GM12878 (cell line): Measurements from ENCODE around the gene CCDC134. TPM values are rescaled to one million over a fixed set of nuclear protein-coding genes. Genes with fewer than 3 reads are reported as not detected.

Experiments
- ATF7 ChIP-seq: fragments of 450-650 bp; IDR thresholded peaks from 2 replicates; pipeline ENCODE4 v1.6.1; 2016; ENCODE audit warnings: low read depth, mild to moderate bottlenecking
- CHD4 ChIP-seq: fragments of 200-600 bp; sonication (generic); IDR thresholded peaks from 2 replicates; pipeline ENCODE4 v1.6.1; 2016; ENCODE audit warnings: mild to moderate bottlenecking
- NR2C2 ChIP-seq: IDR thresholded peaks from 2 replicates; pipeline ENCODE4 v1.6.1; 2011; ENCODE audit warnings: borderline replicate concordance, low read depth; ENCODE audit not compliant: control insufficient read depth, insufficient read length
- NR2F1 ChIP-seq: fragments of 450-650 bp; conservative IDR thresholded peaks from 2 replicates; pipeline ENCODE4 v1.6.1; 2017; ENCODE audit warnings: mild to moderate bottlenecking
- POLR2A ChIP-seq: IDR thresholded peaks from 2 replicates; pipeline ENCODE4 v1.6.1; 2011; ENCODE audit warnings: low read depth, mild to moderate bottlenecking, low read length
- RAD51 ChIP-seq: fragments of 450-650 bp; IDR thresholded peaks from 2 replicates; pipeline ENCODE4 v1.6.1; 2016; ENCODE audit warnings: moderate library complexity, mild to moderate bottlenecking, inconsistent platforms
- RCOR1 ChIP-seq: conservative IDR thresholded peaks from 2 replicates; pipeline ENCODE4 v1.6.1; 2012; ENCODE audit warnings: low read depth, low read length, improper control_type of control experiment
- RFX5 ChIP-seq: IDR thresholded peaks from 2 replicates; pipeline ENCODE4 v1.6.1; 2011; ENCODE audit warnings: low read depth, low read length, improper control_type of control experiment
- SMAD1 ChIP-seq: fragments of 450-650 bp; IDR thresholded peaks from 2 replicates; pipeline ENCODE4 v1.6.1; 2018; ENCODE audit warnings: mild to moderate bottlenecking, low read depth; ENCODE audit not compliant: partially characterized antibody
- SREBF1 ChIP-seq: IDR thresholded peaks from 2 replicates; pipeline ENCODE4 v1.6.1; 2012; ENCODE audit warnings: mild to moderate bottlenecking, low read length
- ZNF274 ChIP-seq: IDR thresholded peaks from one replicate; pipeline ENCODE4 v1.8.0; 2011; ENCODE audit not compliant: insufficient read length, insufficient read depth
- polyA plus RNA-seq, 11 experiments: library from polyadenylated mRNA; depleted of rRNA in 4 of 11; unstranded in 6 of 11; stranded (reverse) in 5 of 11; fragments of >200 nt; fragmentation: Nextera tagmentation in 4 of 11; fragmentation: Illumina TruSeq in 1 of 11; extraction: Ambion mirVana in 4 of 11; extraction: Trizol in 1 of 11; gene quantifications; 1 replicate in 1 of 11; 2 replicates in 10 of 11; pipeline versions ENCODE4 v1.2.1 to v1.2.3, GENCODE V29; 2011 to 2016; ENCODE audit warnings: inconsistent platforms in 2 of 11, missing spikeins in 2 of 11, low read depth in 1 of 11
- total RNA-seq, 4 experiments: library from RNA; depleted of rRNA in 3 of 4; stranded (reverse); fragments of >200 nt in 3 of 4; fragmentation: Illumina TruSeq in 1 of 4; extraction: Trizol in 1 of 4; gene quantifications; 2 replicates each; pipeline versions ENCODE4 v1.2.1 to v1.2.3, GENCODE V29; 2013 to 2021
- TF ChIP-seq, protein P1 (sequence below): fragments of 450-650 bp; formaldehyde crosslinking; IDR thresholded peaks from 2 replicates; pipeline ENCODE4 v1.4.0; 2022; ENCODE audit warnings: mild to moderate bottlenecking, moderate library complexity
- TF ChIP-seq, protein P2 (sequence below): IDR thresholded peaks from 2 replicates; pipeline ENCODE4 v1.6.1; 2011; ENCODE audit warnings: low read depth, low read length, improper control_type of control experiment, borderline replicate concordance
- TF ChIP-seq, protein P3 (sequence below): fragments of 450-650 bp; IDR thresholded peaks from 2 replicates; pipeline ENCODE4 v1.6.1; 2017; ENCODE audit warnings: antibody characterized with exemption, mild to moderate bottlenecking, moderate library complexity
- TF ChIP-seq, protein P4 (sequence below): fragments of 450-650 bp; IDR thresholded peaks from 2 replicates; pipeline ENCODE4 v1.6.1; 2016; ENCODE audit warnings: mild to moderate bottlenecking
- TF ChIP-seq, protein P5 (sequence below): fragments of 450-650 bp; IDR thresholded peaks from 2 replicates; pipeline ENCODE4 v1.6.1; 2018; ENCODE audit warnings: mild to moderate bottlenecking, low read depth, moderate library complexity; ENCODE audit not compliant: partially characterized antibody
- TF ChIP-seq, protein P6 (sequence below): IDR thresholded peaks from 2 replicates; pipeline ENCODE4 v1.6.1; 2012; ENCODE audit warnings: low read length, inconsistent platforms

Gene CCDC134
- total and polyA plus RNA-seq, 10 of the 15 experiments (the other 5 are each of a cell fraction or from before 2014, with no cell fraction given) = 0.35 to 19.3 (median 11.8) TPM

DNA sequence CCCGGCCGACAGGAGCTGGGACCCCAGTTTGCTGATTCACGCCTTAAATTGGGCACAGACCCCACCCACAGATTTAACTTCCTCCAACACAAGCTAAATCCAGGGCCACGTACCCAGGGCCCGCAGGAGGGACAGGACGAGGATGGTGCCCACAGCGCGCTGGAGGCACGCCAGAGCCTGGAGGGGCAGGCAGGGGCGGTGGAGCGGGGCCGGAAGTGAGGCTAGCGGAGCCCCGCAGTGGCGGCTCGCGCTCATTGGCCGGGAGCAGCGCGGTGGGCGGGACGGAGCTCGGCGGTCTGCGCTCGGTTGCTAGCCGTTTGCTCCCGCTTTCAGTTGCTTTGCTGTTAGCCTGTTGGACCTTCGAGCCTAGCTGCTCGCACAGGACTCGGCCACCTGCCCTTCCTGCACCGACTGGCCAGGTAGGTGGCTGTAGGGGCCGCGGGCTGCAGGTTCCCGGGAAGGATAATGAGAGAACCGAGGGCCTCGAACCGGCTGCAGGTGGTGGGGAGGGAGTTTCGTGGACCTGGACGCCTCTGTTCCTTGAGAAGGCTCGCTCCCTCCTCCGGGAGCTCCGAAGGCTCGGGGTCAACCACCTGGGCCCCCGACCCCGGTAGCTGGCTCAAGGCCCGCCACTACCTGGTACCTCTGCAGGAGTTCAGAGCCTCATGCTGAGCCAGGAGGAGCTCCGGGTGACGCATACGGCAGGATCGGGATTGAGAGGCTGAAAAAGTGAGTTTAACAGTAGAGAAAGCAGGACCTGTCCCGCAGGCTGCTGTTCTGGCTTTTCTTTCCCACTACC is at the start of gene CCDC134 (continued):
- TF ChIP-seq, protein P1, sequence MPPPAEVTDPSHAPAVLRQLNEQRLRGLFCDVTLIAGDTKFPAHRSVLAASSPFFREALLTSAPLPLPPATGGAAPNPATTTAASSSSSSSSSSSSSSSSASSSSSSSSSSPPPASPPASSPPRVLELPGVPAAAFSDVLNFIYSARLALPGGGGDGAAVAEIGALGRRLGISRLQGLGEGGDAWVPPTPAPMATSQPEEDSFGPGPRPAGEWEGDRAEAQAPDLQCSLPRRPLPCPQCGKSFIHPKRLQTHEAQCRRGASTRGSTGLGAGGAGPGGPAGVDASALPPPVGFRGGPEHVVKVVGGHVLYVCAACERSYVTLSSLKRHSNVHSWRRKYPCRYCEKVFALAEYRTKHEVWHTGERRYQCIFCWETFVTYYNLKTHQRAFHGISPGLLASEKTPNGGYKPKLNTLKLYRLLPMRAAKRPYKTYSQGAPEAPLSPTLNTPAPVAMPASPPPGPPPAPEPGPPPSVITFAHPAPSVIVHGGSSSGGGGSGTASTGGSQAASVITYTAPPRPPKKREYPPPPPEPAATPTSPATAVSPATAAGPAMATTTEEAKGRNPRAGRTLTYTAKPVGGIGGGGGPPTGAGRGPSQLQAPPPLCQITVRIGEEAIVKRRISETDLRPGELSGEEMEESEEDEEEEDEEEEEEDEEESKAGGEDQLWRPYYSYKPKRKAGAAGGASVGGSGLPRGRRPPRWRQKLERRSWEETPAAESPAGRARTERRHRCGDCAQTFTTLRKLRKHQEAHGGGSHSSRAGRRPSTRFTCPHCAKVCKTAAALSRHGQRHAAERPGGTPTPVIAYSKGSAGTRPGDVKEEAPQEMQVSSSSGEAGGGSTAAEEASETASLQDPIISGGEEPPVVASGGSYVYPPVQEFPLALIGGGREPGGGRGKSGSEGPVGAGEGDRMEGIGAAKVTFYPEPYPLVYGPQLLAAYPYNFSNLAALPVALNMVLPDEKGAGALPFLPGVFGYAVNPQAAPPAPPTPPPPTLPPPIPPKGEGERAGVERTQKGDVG (CRISPR knock-in tag) = no peak
- 0 out of 2 replicates have a peak, but pooled peaks have one; percentile 28 for TF ChIP-seq NR2F1
- TF ChIP-seq SREBF1 = no peak
- TF ChIP-seq, protein P2, sequence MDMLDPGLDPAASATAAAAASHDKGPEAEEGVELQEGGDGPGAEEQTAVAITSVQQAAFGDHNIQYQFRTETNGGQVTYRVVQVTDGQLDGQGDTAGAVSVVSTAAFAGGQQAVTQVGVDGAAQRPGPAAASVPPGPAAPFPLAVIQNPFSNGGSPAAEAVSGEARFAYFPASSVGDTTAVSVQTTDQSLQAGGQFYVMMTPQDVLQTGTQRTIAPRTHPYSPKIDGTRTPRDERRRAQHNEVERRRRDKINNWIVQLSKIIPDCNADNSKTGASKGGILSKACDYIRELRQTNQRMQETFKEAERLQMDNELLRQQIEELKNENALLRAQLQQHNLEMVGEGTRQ = no peak
- TF ChIP-seq RAD51 = no peak
- TF ChIP-seq CHD4 = no peak
- peak; percentile 89 for TF ChIP-seq SMAD1
- TF ChIP-seq RFX5 = peak; percentile 80; the same call in 1 of the 2 replicates
- no peak for TF ChIP-seq RCOR1
- TF ChIP-seq POLR2A = peak; percentile 95
- TF ChIP-seq, protein P3, sequence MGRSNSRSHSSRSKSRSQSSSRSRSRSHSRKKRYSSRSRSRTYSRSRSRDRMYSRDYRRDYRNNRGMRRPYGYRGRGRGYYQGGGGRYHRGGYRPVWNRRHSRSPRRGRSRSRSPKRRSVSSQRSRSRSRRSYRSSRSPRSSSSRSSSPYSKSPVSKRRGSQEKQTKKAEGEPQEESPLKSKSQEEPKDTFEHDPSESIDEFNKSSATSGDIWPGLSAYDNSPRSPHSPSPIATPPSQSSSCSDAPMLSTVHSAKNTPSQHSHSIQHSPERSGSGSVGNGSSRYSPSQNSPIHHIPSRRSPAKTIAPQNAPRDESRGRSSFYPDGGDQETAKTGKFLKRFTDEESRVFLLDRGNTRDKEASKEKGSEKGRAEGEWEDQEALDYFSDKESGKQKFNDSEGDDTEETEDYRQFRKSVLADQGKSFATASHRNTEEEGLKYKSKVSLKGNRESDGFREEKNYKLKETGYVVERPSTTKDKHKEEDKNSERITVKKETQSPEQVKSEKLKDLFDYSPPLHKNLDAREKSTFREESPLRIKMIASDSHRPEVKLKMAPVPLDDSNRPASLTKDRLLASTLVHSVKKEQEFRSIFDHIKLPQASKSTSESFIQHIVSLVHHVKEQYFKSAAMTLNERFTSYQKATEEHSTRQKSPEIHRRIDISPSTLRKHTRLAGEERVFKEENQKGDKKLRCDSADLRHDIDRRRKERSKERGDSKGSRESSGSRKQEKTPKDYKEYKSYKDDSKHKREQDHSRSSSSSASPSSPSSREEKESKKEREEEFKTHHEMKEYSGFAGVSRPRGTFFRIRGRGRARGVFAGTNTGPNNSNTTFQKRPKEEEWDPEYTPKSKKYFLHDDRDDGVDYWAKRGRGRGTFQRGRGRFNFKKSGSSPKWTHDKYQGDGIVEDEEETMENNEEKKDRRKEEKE = no peak
- no peak for TF ChIP-seq ZNF274
- TF ChIP-seq ATF7 = no peak
- TF ChIP-seq, protein P4, sequence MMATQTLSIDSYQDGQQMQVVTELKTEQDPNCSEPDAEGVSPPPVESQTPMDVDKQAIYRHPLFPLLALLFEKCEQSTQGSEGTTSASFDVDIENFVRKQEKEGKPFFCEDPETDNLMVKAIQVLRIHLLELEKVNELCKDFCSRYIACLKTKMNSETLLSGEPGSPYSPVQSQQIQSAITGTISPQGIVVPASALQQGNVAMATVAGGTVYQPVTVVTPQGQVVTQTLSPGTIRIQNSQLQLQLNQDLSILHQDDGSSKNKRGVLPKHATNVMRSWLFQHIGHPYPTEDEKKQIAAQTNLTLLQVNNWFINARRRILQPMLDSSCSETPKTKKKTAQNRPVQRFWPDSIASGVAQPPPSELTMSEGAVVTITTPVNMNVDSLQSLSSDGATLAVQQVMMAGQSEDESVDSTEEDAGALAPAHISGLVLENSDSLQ = peak; percentile 64; the same call in 1 of the 2 replicates
- no peak for TF ChIP-seq NR2C2
- TF ChIP-seq, protein P5, sequence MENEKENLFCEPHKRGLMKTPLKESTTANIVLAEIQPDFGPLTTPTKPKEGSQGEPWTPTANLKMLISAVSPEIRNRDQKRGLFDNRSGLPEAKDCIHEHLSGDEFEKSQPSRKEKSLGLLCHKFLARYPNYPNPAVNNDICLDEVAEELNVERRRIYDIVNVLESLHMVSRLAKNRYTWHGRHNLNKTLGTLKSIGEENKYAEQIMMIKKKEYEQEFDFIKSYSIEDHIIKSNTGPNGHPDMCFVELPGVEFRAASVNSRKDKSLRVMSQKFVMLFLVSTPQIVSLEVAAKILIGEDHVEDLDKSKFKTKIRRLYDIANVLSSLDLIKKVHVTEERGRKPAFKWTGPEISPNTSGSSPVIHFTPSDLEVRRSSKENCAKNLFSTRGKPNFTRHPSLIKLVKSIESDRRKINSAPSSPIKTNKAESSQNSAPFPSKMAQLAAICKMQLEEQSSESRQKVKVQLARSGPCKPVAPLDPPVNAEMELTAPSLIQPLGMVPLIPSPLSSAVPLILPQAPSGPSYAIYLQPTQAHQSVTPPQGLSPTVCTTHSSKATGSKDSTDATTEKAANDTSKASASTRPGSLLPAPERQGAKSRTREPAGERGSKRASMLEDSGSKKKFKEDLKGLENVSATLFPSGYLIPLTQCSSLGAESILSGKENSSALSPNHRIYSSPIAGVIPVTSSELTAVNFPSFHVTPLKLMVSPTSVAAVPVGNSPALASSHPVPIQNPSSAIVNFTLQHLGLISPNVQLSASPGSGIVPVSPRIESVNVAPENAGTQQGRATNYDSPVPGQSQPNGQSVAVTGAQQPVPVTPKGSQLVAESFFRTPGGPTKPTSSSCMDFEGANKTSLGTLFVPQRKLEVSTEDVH = peak; percentile 4
- TF ChIP-seq, protein P6, sequence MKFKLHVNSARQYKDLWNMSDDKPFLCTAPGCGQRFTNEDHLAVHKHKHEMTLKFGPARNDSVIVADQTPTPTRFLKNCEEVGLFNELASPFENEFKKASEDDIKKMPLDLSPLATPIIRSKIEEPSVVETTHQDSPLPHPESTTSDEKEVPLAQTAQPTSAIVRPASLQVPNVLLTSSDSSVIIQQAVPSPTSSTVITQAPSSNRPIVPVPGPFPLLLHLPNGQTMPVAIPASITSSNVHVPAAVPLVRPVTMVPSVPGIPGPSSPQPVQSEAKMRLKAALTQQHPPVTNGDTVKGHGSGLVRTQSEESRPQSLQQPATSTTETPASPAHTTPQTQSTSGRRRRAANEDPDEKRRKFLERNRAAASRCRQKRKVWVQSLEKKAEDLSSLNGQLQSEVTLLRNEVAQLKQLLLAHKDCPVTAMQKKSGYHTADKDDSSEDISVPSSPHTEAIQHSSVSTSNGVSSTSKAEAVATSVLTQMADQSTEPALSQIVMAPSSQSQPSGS = no peak; the same call in 1 of the 2 replicates
